C4-2B (cell line): ENCODE measurements around the gene ATP6V0C.

Experiments used
- CTCF ChIP-seq: fragments of 450-650 bp; conservative IDR thresholded peaks from 2 replicates; pipeline ENCODE4 v1.5.1; 2017; ENCODE audit warnings: mild to moderate bottlenecking
- ZFX ChIP-seq: fragments of 450-650 bp; IDR thresholded peaks from 2 replicates; pipeline ENCODE4 v1.6.1; 2017

- TF ChIP-seq CTCF: no peak
- TF ChIP-seq ZFX: no peak
These were observed 6.1 kb upstream of the ATP6V0C start for GRCh38 chr16:2507665-2508064.
